K562 (cell line): Measurements from ENCODE around the gene IL1RL1. TPM values are rescaled to one million over a fixed set of nuclear protein-coding genes. Genes with fewer than 3 reads are reported as not detected.

Experiments used
- BRD4 ChIP-seq: fragments of 200-600 bp; sonication (generic); IDR thresholded peaks from 2 replicates; pipeline ENCODE4 v1.6.1; 2017; ENCODE audit warnings: inconsistent platforms
- BRD9 ChIP-seq: fragments of 450-650 bp; IDR thresholded peaks from 2 replicates; pipeline ENCODE4 v1.6.1; 2018; ENCODE audit warnings: low read depth; ENCODE audit not compliant: partially characterized antibody
- CEBPB ChIP-seq: fragments of 450-650 bp; IDR thresholded peaks from 2 replicates; pipeline ENCODE4 v1.6.1; 2016; ENCODE audit warnings: missing genetic modification characterization, missing compliant biosample characterization
- COPS2 ChIP-seq: fragments of 450-650 bp; conservative IDR thresholded peaks from 2 replicates; pipeline ENCODE4 v1.6.1; 2016; ENCODE audit warnings: mild to moderate bottlenecking, moderate library complexity
- CREM ChIP-seq: IDR thresholded peaks from 2 replicates; pipeline ENCODE4 v1.6.1; 2014; ENCODE audit warnings: antibody characterized with exemption, low read depth
- EHMT2 ChIP-seq: fragments of 450-650 bp; IDR thresholded peaks from 2 replicates; pipeline ENCODE4 v1.6.1; 2018; ENCODE audit warnings: antibody characterized with exemption
- EP400 ChIP-seq: fragments of 450-650 bp; IDR thresholded peaks from 2 replicates; pipeline ENCODE4 v1.6.1; 2017; ENCODE audit warnings: antibody characterized with exemption, mild to moderate bottlenecking, moderate library complexity
- HDAC2 ChIP-seq: fragments of 450-650 bp; IDR thresholded peaks from 2 replicates; pipeline ENCODE4 v1.6.1; 2016; ENCODE audit warnings: mild to moderate bottlenecking
- HDAC3 ChIP-seq: fragments of 450-650 bp; IDR thresholded peaks from 2 replicates; pipeline ENCODE4 v1.6.1; 2018; ENCODE audit warnings: borderline replicate concordance, mild to moderate bottlenecking, moderate library complexity; ENCODE audit not compliant: partially characterized antibody
- LEF1 ChIP-seq: fragments of 450-650 bp; IDR thresholded peaks from 2 replicates; pipeline ENCODE4 v1.6.1; 2016; ENCODE audit warnings: mild to moderate bottlenecking
- MTA2 ChIP-seq: fragments of 450-650 bp; IDR thresholded peaks from 2 replicates; pipeline ENCODE4 v1.6.1; 2016; ENCODE audit warnings: low read depth
- MYBL2 ChIP-seq, 2 experiments: fragments of 450-650 bp in 1 of 2; sonication (generic) in 1 of 2; formaldehyde crosslinking in 1 of 2; IDR thresholded peaks; 2 replicates each; pipeline versions ENCODE4 v1.6.1 to v1.8.1; 2017 to 2022; ENCODE audit warnings: borderline replicate concordance in 1 of 2, inconsistent platforms in 1 of 2, low read depth in 1 of 2, mild to moderate bottlenecking in 1 of 2, missing genetic modification reagents in 1 of 2, moderate library complexity in 1 of 2
- MYNN ChIP-seq, 2 experiments: sonication (generic); formaldehyde crosslinking in 1 of 2; IDR thresholded peaks; 2 replicates each; pipeline versions ENCODE4 v1.5.0 to v1.6.1; 2016 to 2020; ENCODE audit warnings: antibody characterized with exemption in 1 of 2, missing genetic modification reagents in 1 of 2
- NCOA1 ChIP-seq: fragments of 450-650 bp; IDR thresholded peaks from 2 replicates; pipeline ENCODE4 v1.6.1; 2016; ENCODE audit warnings: low read depth
- NONO ChIP-seq, 2 experiments: fragments of 200-400 bp in 1 of 2; fragments of 450-650 bp in 1 of 2; formaldehyde crosslinking in 1 of 2; IDR thresholded peaks; 2 replicates each; pipeline ENCODE4 v1.6.1; 2017; ENCODE audit warnings: low read depth in 2 of 2, mild to moderate bottlenecking in 2 of 2, moderate library complexity in 2 of 2, low read length in 1 of 2
- NR1H2 ChIP-seq: sonication (generic); formaldehyde crosslinking; IDR thresholded peaks from 2 replicates; pipeline ENCODE4 v1.4.0; 2020; ENCODE audit warnings: mild to moderate bottlenecking, missing genetic modification reagents
- RAD21 ChIP-seq, 2 experiments: fragments of 250-450 bp in 1 of 2; fragments of 450-650 bp in 1 of 2; sonication (Bioruptor Pico) in 1 of 2; formaldehyde crosslinking in 1 of 2; IDR thresholded peaks in 1 of 2; conservative IDR thresholded peaks in 1 of 2; 2 replicates each; pipeline versions ENCODE4 v1.4.0 to v1.8.0; 2020 to 2022; ENCODE audit warnings: mild to moderate bottlenecking in 2 of 2, moderate library complexity in 1 of 2
- RHOXF2B ChIP-seq: fragments of 250-450 bp; sonication (Bioruptor Pico); conservative IDR thresholded peaks from 2 replicates; pipeline ENCODE4 v1.5.1; 2021
- SOX6 ChIP-seq: fragments of 450-650 bp; IDR thresholded peaks from 2 replicates; pipeline ENCODE4 v1.6.1; 2014; ENCODE audit warnings: mild to moderate bottlenecking
- SPI1 ChIP-seq: IDR thresholded peaks from 2 replicates; pipeline ENCODE4 v1.6.1; 2011; ENCODE audit warnings: low read depth, low read length, control low read depth, borderline replicate concordance
- THRA ChIP-seq: fragments of 450-650 bp; IDR thresholded peaks from 2 replicates; pipeline ENCODE4 v1.6.1; 2017; ENCODE audit warnings: mild to moderate bottlenecking, moderate library complexity
- TSC22D4 ChIP-seq: fragments of 450-650 bp; IDR thresholded peaks from 2 replicates; pipeline ENCODE4 v1.6.1; 2016; ENCODE audit warnings: missing genetic modification characterization, missing biosample characterization, control low read depth
- ZFP30 ChIP-seq: fragments of 250-450 bp; sonication (Bioruptor Pico); IDR thresholded peaks from 2 replicates; pipeline ENCODE4 v1.8.0; 2022; ENCODE audit warnings: moderate library complexity, mild to moderate bottlenecking, inconsistent platforms, borderline replicate concordance
- ZFPM2 ChIP-seq: fragments of 250-450 bp; sonication (Bioruptor Pico); IDR thresholded peaks from 2 replicates; pipeline ENCODE4 v1.5.1; 2022; ENCODE audit warnings: mild to moderate bottlenecking
- ZNF12 ChIP-seq: sonication (generic); formaldehyde crosslinking; IDR thresholded peaks from 2 replicates; pipeline ENCODE4 v1.4.0; 2020; ENCODE audit warnings: mild to moderate bottlenecking, missing genetic modification reagents
- ZNF274 ChIP-seq: IDR thresholded peaks from 2 replicates; pipeline ENCODE4 v1.6.1; 2011; ENCODE audit warnings: low read depth, mild to moderate bottlenecking, low read length, moderate library complexity, borderline replicate concordance
- ZNF707 ChIP-seq: fragments of 250-450 bp; sonication (Bioruptor Pico); conservative IDR thresholded peaks from 2 replicates; pipeline ENCODE4 v1.8.0; 2022; ENCODE audit warnings: inconsistent platforms, mild to moderate bottlenecking, moderate library complexity
- polyA plus RNA-seq, 8 experiments: library from polyadenylated mRNA; depleted of rRNA in 4 of 8; stranded (reverse) in 5 of 8; unstranded in 3 of 8; fragments of >200 nt; fragmentation: Nextera tagmentation in 2 of 8; fragmentation: Illumina TruSeq in 1 of 8; extraction: Ambion mirVana in 2 of 8; extraction: Trizol in 1 of 8; gene quantifications; 2 replicates each; pipeline versions ENCODE4 v1.2.1 to v1.2.3, GENCODE V29; 2011 to 2014; ENCODE audit warnings: inconsistent platforms in 1 of 8, missing spikeins in 1 of 8
- total RNA-seq, 7 experiments: library from RNA; depleted of rRNA in 6 of 7; stranded (reverse); fragments of >200 nt in 6 of 7; fragmentation: Illumina TruSeq in 2 of 7; extraction: Trizol in 2 of 7; gene quantifications; 2 replicates each; pipeline versions ENCODE4 v1.2.1 to v1.2.3, GENCODE V29; 2011 to 2021; ENCODE audit warnings: low replicate concordance in 1 of 7
- TF ChIP-seq, protein P1 (sequence below): fragments of 250-450 bp; sonication (Bioruptor Pico); IDR thresholded peaks from 2 replicates; pipeline ENCODE4 v1.5.0; 2021

Gene IL1RL1
- total and polyA plus RNA-seq, 9 of the 15 experiments (the other 6 are each of a cell fraction or from before 2014, with no cell fraction given): 0.06 to 3.3 (median 0.59) TPM

GRCh38 chr2:102335871-102336366 is 24.6 kb downstream of the IL1RL1 start (continued):
- TF ChIP-seq, protein P1, sequence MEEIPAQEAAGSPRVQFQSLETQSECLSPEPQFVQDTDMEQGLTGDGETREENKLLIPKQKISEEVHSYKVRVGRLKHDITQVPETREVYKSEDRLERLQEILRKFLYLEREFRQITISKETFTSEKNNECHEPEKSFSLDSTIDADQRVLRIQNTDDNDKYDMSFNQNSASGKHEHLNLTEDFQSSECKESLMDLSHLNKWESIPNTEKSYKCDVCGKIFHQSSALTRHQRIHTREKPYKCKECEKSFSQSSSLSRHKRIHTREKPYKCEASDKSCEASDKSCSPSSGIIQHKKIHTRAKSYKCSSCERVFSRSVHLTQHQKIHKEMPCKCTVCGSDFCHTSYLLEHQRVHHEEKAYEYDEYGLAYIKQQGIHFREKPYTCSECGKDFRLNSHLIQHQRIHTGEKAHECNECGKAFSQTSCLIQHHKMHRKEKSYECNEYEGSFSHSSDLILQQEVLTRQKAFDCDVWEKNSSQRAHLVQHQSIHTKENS (CRISPR knock-in tag): 0 out of 2 replicates have a peak, but pooled peaks have one; percentile 60
- TF ChIP-seq CEBPB (tag) (peak; percentile 91), MYBL2 (IDR thresholded peaks at IDR 0.05; ENCODE audit: low read depth) (peak; percentile 79), MYBL2 (CRISPR knock-in tag; IDR thresholded peaks at IDR 0.05; ENCODE audit: borderline replicate concordance) (no peak), ZNF12 (peak; percentile 58; the same call in 1 of the 2 replicates), RAD21 (CRISPR knock-in tag; conservative IDR thresholded peaks at IDR 0.05 in 1 of 2, IDR thresholded peaks at IDR 0.05 in 1 of 2) (peak; percentile 27 to 31; a peak in 2 of 4 replicates), MTA2 (peak; percentile 89), HDAC3 (peak; percentile 92), THRA (no peak), ZNF707 (CRISPR knock-in tag) (no peak), ZFP30 (no peak), CREM (peak; percentile 83), MYNN (IDR thresholded peaks at IDR 0.05) (peak; percentile 65; the same call in 1 of the 2 replicates), MYNN (CRISPR knock-in tag; IDR thresholded peaks at IDR 0.05) (no peak), EHMT2 (peak; percentile 79; the same call in 1 of the 2 replicates), NONO (IDR thresholded peaks at IDR 0.05; ENCODE audit: low read depth in 2 of 2, low read length in 1 of 2) (0 out of 4 replicates have a peak, but pooled peaks of 1 of the 2 experiments have one; percentile 62), BRD4 (peak; percentile 56; the same call in 1 of the 2 replicates), BRD9 (peak; percentile 52), RHOXF2B (no peak), NR1H2 (CRISPR knock-in tag) (no peak), SOX6 (peak; percentile 92), NCOA1 (peak; percentile 89), HDAC2 (peak; percentile 98), EP400 (peak; percentile 43), ZFPM2 (CRISPR knock-in tag) (no peak), ZNF274 (0 out of 2 replicates have a peak, but pooled peaks have one; percentile 60), LEF1 (peak; percentile 94), TSC22D4 (tag) (no peak), SPI1 (peak; percentile 37; the same call in 1 of the 2 replicates), COPS2 (no peak)
